KMS-11 (cell line): ENCODE data around the gene GREM1.

Source experiments
- H2AFZ ChIP-seq: fragments of 200-600 bp; sonication (generic); 2 replicates; pipeline ENCODE4 v1.6.1; 2016; ENCODE audit warnings: antibody characterized with exemption, mixed run types, low read depth
- H3K27ac ChIP-seq: fragments of 200-600 bp; sonication (generic); 2 replicates; pipeline ENCODE4 v1.6.1; 2016; ENCODE audit warnings: mild to moderate bottlenecking, mixed run types
- H3K27me3 ChIP-seq: fragments of 200-600 bp; sonication (generic); 2 replicates; pipeline ENCODE4 v1.6.1; 2017; ENCODE audit warnings: mild to moderate bottlenecking, low read depth, mixed run types, moderate library complexity; ENCODE audit not compliant: insufficient read depth
- H3K36me3 ChIP-seq: fragments of 200-600 bp; sonication (generic); 2 replicates; pipeline ENCODE4 v1.6.1; 2017; ENCODE audit warnings: mild to moderate bottlenecking, mixed run types; ENCODE audit not compliant: insufficient read depth
- H3K4me1 ChIP-seq: fragments of 200-600 bp; sonication (generic); 2 replicates; pipeline ENCODE4 v1.6.1; 2016; ENCODE audit warnings: mild to moderate bottlenecking, low read depth, mixed run types; ENCODE audit not compliant: poor library complexity, severe bottlenecking
- H3K4me2 ChIP-seq: fragments of 200-600 bp; sonication (generic); 2 replicates; pipeline ENCODE4 v1.7.0; 2016; ENCODE audit warnings: mild to moderate bottlenecking, mixed run types
- H3K4me3 ChIP-seq: fragments of 200-600 bp; sonication (generic); IDR thresholded peaks from 2 replicates; pipeline ENCODE4 v1.6.1; 2017; ENCODE audit warnings: low read depth, low read length, mixed read lengths; ENCODE audit not compliant: insufficient read depth
- H3K79me2 ChIP-seq: fragments of 200-600 bp; sonication (generic); 2 replicates; pipeline ENCODE4 v1.6.1; 2016; ENCODE audit warnings: low read depth, mixed run types; ENCODE audit not compliant: insufficient read depth
- H3K9ac ChIP-seq: fragments of 200-600 bp; sonication (generic); 2 replicates; pipeline ENCODE4 v1.6.1; 2016; ENCODE audit warnings: mild to moderate bottlenecking, mixed run types
- H4K20me1 ChIP-seq: fragments of 200-600 bp; sonication (generic); 2 replicates; pipeline ENCODE4 v1.6.1; 2016; ENCODE audit warnings: mild to moderate bottlenecking, mixed run types; ENCODE audit not compliant: insufficient read depth
- TF ChIP-seq, protein P1 (sequence below): fragments of 200-600 bp; sonication (generic); conservative IDR thresholded peaks from 2 replicates; pipeline ENCODE4 v1.6.1; 2017; ENCODE audit warnings: low read depth, mild to moderate bottlenecking, antibody characterized with exemption, low read length, moderate library complexity, mixed read lengths

Gene GREM1

DNA sequence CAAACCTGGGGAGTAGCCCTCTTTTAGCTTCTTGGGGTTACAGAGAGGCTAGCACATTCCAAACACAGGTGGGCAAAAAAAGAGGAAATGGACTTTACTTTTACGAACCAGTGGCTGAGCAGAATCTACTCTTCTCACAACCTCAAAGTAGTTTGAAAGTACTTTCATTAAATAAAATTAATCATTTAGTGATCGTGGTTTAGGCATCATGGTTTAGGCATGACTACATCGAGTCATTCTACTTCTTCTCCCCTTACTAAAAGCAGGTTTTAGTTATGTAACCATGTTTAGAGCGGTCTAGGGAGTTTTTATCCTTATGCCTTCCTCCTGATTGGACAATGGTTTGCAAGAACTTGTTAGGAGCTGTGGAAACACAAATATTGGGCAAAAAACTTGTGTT is 2.5 kb upstream of the GREM1 start:
- H3K9ac ChIP-seq: no peak overlapping the region
- no peaks in the 10 kb centered on the region for H3K36me3 ChIP-seq
- H3K4me3 ChIP-seq: no peak overlapping the region
- H3K27me3 ChIP-seq: no peaks in the 10 kb centered on the region
- H3K4me2 ChIP-seq: no peak overlapping the region
- no peaks in the 10 kb centered on the region for H3K4me1 ChIP-seq
- TF ChIP-seq, protein P1, sequence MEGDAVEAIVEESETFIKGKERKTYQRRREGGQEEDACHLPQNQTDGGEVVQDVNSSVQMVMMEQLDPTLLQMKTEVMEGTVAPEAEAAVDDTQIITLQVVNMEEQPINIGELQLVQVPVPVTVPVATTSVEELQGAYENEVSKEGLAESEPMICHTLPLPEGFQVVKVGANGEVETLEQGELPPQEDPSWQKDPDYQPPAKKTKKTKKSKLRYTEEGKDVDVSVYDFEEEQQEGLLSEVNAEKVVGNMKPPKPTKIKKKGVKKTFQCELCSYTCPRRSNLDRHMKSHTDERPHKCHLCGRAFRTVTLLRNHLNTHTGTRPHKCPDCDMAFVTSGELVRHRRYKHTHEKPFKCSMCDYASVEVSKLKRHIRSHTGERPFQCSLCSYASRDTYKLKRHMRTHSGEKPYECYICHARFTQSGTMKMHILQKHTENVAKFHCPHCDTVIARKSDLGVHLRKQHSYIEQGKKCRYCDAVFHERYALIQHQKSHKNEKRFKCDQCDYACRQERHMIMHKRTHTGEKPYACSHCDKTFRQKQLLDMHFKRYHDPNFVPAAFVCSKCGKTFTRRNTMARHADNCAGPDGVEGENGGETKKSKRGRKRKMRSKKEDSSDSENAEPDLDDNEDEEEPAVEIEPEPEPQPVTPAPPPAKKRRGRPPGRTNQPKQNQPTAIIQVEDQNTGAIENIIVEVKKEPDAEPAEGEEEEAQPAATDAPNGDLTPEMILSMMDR: no peak
- no peaks in the 10 kb centered on the region for H3K79me2 ChIP-seq
- H3K27ac ChIP-seq: no peak overlapping the region
- no peaks in the 10 kb centered on the region for H4K20me1 ChIP-seq
- no peak overlapping the region for H2AFZ ChIP-seq

DNA sequence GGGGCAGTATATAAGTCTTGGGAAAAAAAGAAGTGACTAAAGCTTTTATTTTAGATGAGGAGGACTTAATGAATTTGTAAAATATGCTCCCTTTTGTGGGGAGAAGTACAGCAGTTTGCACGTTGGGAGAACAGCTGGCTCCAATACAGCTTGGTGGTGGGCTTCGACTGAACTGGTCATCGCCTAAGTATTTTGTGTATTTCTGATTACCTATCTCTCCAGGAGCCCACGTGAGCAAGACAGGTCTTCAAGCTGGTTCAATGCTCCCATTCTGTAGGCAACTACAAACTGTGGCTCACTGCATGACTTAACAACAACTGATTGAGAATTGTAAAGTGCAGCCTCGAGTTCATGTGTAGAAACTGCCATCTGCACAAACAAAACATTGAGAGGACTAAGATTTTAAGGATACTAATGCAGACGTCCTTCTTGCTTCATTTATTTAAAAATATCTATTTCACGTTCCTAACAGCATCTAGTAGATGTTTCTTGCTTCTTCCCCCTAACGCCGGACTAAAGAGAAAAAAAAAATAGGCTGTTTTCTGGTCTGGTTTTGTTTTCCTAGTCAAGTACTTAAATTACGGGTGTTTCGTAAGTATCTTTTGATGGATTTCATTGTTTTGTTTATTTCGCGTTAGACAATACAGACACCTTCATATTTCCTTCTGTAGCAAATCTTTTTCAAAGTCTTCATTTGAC is 1.4 kb upstream of the GREM1 start:
- Histone ChIP-seq H3K4me2 (no peak overlapping the region), H3K9ac (no peak overlapping the region), H3K27ac (no peak overlapping the region), H3K79me2 (no peaks in the 10 kb centered on the region), H3K27me3 (no peaks in the 10 kb centered on the region), H3K36me3 (no peaks in the 10 kb centered on the region), H4K20me1 (no peaks in the 10 kb centered on the region), H2AFZ (no peak overlapping the region), H3K4me1 (peaks cover 3% of the 10 kb centered on the region), H3K4me3 (no peak overlapping the region)
- TF ChIP-seq, protein P1: no peak

DNA sequence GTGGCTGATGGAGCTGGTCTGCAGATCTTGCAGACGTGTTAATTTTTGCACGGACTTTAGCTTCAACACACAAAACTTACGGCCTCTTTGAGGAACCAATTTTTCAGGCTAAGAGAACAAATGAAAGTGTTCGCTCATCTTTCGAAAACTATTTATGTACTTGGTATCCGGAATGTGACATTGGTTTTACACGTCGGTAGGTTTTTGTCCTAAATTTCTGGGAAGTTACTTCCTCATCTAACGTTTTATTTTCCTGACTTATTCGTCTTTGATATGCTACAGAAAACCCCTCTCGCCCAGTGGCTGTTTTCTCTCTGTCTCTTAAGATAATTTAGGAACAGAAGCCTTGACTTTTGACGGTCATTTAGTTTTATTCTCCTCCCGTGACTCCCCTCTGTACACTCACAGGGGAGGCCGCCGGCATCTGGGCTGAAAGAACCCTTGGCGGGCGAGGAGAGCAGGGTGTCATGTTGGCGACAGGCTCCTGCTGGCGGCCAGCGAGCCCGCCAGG is 834 bp upstream of the GREM1 start:
- Histone ChIP-seq H3K9ac (no peak overlapping the region), H3K4me1 (peaks cover 9% of the 10 kb centered on the region), H3K4me2 (no peak overlapping the region), H3K79me2 (no peaks in the 10 kb centered on the region), H3K27me3 (no peaks in the 10 kb centered on the region), H3K27ac (no peak overlapping the region), H3K36me3 (no peaks in the 10 kb centered on the region), H2AFZ (no peak overlapping the region), H4K20me1 (no peaks in the 10 kb centered on the region), H3K4me3 (no peak overlapping the region)
- TF ChIP-seq, protein P1: no peak

DNA sequence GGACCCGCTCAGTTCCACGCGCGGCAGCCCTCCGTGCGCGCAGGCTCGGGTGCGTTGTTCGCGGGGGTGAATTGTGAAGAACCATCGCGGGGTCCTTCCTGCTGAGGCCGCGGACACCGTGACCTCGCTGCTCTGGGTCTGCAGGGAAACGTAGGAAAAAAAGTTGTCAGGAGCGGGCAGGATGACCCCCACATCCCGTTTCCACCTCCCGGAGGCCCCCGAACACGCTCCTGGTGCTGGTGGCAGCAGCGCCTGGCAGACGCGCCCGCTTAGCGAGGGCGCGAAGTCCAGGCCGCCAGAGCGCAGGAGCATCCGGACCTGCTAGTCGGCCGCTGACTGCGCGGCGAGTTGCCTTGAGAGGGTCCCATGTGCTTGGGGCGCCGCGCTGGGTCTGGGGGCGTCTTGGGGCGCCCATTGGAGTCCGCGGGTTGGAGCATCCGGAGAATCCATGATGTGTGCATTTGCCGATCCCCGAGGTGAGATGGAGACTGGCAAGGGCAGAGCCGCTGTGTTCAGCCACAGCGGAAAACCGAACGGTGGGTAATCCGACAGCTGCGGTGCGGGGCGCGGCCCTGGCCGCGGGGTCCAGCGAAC is 520 bp downstream of the GREM1 start:
- Histone ChIP-seq H3K27me3 (no peaks in the 10 kb centered on the region), H3K4me2 (no peak overlapping the region), H3K9ac (no peak overlapping the region), H3K4me1 (peaks cover 22% of the 10 kb centered on the region), H2AFZ (no peak overlapping the region), H3K4me3 (no peak overlapping the region), H4K20me1 (no peaks in the 10 kb centered on the region), H3K27ac (no peak overlapping the region), H3K36me3 (no peaks in the 10 kb centered on the region), H3K79me2 (no peaks in the 10 kb centered on the region)
- TF ChIP-seq, protein P1: no peak
